ENCODE results near the gene RNF220.
"Not testable (repeated sequence)": the region's sequence is repeated elsewhere in the genome, so short reads cannot be mapped to it uniquely, and the experiment has no call there.

RNF220 gene

GRCh38 chr1:44543786-44544185, 138.7 kb downstream of the RNF220 start:
- FAIRE-seq (no peak), DNase-seq (ENCODE audit: insufficient read length, low spot score) (no peak)

GRCh38 chr1:44544960-44545359, 139.9 kb downstream of the RNF220 start:
- no peak for DNase-seq (ENCODE audit: insufficient read length, low spot score)
- no peak for FAIRE-seq

- FAIRE-seq (no peak), DNase-seq (ENCODE audit: insufficient read length, low spot score) (no peak)
These were observed 140.9 kb downstream of the RNF220 start for GRCh38 chr1:44545961-44546360.

GRCh38 chr1:44546403-44547053, 141.5 kb downstream of the RNF220 start:
- FAIRE-seq (no peak), DNase-seq (ENCODE audit: insufficient read length, low spot score) (no peak)

- DNase-seq (ENCODE audit: insufficient read length, low spot score), result no peak
- no peak for FAIRE-seq
These were observed 142.3 kb downstream of the RNF220 start for GRCh38 chr1:44547361-44547760.

GRCh38 chr1:44547837-44548236, 142.8 kb downstream of the RNF220 start:
- DNase-seq (ENCODE audit: insufficient read length, low spot score), result no peak
- FAIRE-seq, result no peak

GRCh38 chr1:44549510-44549909, 144.5 kb downstream of the RNF220 start:
- no peak for FAIRE-seq
- no peak for DNase-seq (ENCODE audit: insufficient read length, low spot score)

GRCh38 chr1:44553127-44553758, 148.2 kb downstream of the RNF220 start:
- FAIRE-seq, result no peak
- no peak for DNase-seq (ENCODE audit: insufficient read length, low spot score)

- DNase-seq (ENCODE audit: insufficient read length, low spot score) (peak; percentile 73), FAIRE-seq (peak; percentile 72)
These were observed 148.7 kb downstream of the RNF220 start for GRCh38 chr1:44553771-44554170.

GRCh38 chr1:44554706-44555105, 149.7 kb downstream of the RNF220 start:
- FAIRE-seq (no peak), DNase-seq (ENCODE audit: insufficient read length, low spot score) (no peak)

- FAIRE-seq (no peak), DNase-seq (ENCODE audit: insufficient read length, low spot score) (no peak)
These were observed 152.7 kb downstream of the RNF220 start for GRCh38 chr1:44557778-44558177.

- FAIRE-seq (no peak), DNase-seq (ENCODE audit: insufficient read length, low spot score) (no peak)
These were observed 153.8 kb downstream of the RNF220 start for GRCh38 chr1:44558883-44559282.

GRCh38 chr1:44559330-44559729, 154.3 kb downstream of the RNF220 start:
- DNase-seq (ENCODE audit: insufficient read length, low spot score), result no peak
- FAIRE-seq, result no peak

GRCh38 chr1:44559913-44560312, 154.9 kb downstream of the RNF220 start:
- DNase-seq (ENCODE audit: insufficient read length, low spot score) (no peak), FAIRE-seq (no peak)

GRCh38 chr1:44560696-44561095, 155.6 kb downstream of the RNF220 start:
- not testable (repeated sequence) for FAIRE-seq; DNase-seq (ENCODE audit: insufficient read length, low spot score)

GRCh38 chr1:44565259-44565750, 160.2 kb downstream of the RNF220 start:
- FAIRE-seq (no peak), DNase-seq (ENCODE audit: insufficient read length, low spot score) (no peak)

GRCh38 chr1:44565833-44566232, 160.8 kb downstream of the RNF220 start:
- DNase-seq (ENCODE audit: insufficient read length, low spot score) (no peak), FAIRE-seq (no peak)

- FAIRE-seq (no peak), DNase-seq (ENCODE audit: insufficient read length, low spot score) (no peak)
These were observed 161.4 kb downstream of the RNF220 start for GRCh38 chr1:44566281-44567046.

GRCh38 chr1:44568128-44568900, 163.3 kb downstream of the RNF220 start:
- DNase-seq (ENCODE audit: insufficient read length, low spot score) (no peak), FAIRE-seq (no peak)

GRCh38 chr1:44569491-44569890, 164.4 kb downstream of the RNF220 start:
- FAIRE-seq, result no peak
- DNase-seq (ENCODE audit: insufficient read length, low spot score), result no peak
